SHP77 (cell line): Measurements from ENCODE around the gene NACAD.
"Not testable (repeated sequence)": the region's sequence is repeated elsewhere in the genome, so short reads cannot be mapped to it uniquely, and the experiment has no call there.

Experiments
- DNase-seq, 2 experiments: peaks; one replicate each; lab custom pipeline; 2025; lab: John Stamatoyannopoulos, UW

Gene NACAD

DNA sequence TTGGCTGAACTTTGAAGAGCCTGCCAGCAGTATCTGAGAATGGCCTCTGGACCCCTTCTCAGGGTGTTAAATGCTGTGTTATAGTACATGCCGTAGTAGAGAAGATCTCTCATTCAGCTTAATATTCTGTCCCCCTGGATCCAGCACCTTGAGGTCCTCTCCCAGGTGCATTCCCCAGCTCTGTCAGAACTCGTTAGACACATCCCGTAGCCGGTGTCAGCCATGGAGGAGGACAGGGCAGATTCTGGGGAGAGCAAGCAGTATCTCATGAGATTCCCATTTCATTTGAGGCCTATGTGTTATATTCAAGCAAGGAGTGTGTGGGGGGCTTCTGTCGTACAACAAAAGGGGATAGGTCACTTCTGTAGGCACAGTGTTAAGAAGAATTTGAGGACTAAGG is 34.8 kb downstream of the NACAD start:
- DNase-seq, result no peak

DNA sequence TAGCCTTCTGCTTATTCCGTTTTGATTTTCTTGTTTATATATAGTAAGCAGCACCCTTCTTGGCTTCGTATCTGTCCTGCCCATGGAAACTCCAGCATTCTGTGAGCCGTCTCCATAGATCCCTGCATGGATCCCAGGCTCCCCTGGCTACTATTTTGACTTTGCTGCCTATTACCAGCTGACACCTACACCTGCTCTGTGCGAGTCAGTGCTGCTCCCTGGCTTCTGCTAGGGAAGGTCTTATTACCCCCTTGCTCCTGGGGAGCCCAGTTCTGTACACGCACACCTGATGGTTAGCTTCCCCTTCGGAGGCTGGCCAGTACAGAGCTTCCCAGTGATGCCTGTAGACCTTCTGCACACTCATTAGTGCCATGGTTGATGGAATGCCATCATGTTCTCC is 35.4 kb downstream of the NACAD start:
- no peak for DNase-seq

GRCh38 chr7:45052011-45052410 is 36.8 kb downstream of the NACAD start:
- no peak for DNase-seq

- no peak for DNase-seq
Observed at GRCh38 chr7:45050198-45050597, 38.6 kb downstream of the NACAD start.

- DNase-seq, result no peak
Observed at GRCh38 chr7:45048748-45049147, 40.0 kb downstream of the NACAD start.

DNA sequence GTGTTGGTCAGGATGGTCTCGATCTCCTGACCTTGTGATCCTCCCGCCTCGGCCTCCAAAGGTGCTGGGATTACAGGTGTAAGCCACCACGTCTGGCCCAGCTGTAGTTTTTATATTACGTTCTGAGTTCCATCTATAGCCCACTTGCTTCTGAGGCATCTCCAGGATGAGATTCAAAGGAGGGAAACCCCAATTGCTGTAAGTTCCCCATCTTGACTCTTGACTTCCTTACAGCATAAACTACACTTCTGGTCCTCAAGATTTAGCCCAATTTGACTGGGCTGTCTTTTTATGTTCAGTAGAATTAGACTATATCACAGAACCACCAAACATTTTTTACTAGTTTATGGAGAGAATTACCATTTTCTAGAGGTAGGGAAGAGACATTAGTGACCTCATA is 44.4 kb downstream of the NACAD start:
- DNase-seq, result no peak

DNA sequence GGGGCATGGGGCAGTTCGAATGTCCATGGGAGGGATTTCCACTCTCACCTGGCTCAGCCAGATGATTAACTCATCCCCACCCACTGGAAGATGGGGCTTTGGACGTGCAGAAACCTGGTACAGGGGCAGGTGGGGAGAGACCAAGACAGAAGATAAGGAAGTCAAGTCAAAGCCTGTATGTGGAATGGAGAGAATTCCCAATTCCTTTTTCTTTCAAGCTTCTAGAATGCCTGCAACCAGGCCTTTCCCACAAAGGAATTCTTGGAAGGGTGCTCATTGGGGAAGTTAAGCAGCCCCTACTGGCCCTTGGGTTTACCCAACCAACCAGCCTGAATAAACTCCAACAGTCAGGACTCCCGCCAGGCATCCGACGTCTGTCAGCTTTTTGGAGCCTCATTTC is 49.7 kb downstream of the NACAD start:
- DNase-seq, result no peak

GRCh38 chr7:45037876-45038275 is 50.9 kb downstream of the NACAD start:
- no peak for DNase-seq

- DNase-seq, result no peak
Observed at GRCh38 chr7:45036796-45037195, 52.0 kb downstream of the NACAD start.

GRCh38 chr7:45036317-45036716 is 52.5 kb downstream of the NACAD start:
- DNase-seq, result no peak

DNA sequence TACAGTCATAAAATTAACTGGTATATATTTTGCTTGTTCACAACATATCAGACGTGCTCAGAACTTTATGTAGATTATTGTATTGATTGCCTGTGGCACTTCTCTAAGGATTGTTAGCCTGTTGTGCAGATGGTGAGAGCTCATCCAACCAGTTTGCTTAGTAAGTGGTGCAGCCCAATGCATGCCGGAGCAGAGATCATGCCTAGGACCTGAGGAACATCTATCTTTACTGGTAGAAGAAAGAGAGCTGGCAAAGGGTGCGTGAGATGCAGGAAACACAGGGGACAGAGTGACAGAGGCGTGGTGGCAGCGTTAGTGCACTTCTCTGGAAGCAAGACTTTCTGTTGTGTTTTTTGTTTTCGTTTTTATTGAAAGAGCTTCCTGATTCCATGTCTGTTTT is 52.9 kb downstream of the NACAD start:
- DNase-seq, result no peak

- no peak for DNase-seq
Observed at GRCh38 chr7:45035371-45035770, 53.4 kb downstream of the NACAD start.

GRCh38 chr7:45034710-45035109 is 54.1 kb downstream of the NACAD start:
- not testable (repeated sequence) for DNase-seq

DNA sequence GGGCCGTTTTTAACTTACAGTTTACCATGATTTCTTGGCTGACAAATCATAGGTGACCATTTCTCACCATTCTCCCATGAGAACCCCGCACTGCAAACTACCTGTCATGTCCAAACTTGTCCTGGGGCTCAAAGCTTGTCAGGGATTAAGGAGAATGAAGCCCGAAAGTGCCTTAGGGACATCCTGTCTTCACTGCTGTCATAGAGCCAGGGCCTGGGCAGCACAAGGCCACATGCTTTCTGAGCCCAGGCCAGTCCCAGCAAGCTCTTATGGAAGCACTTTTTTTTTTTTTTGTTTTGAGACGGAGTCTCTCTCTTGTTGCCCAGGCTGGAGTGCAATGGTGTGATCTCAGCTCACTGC is 54.9 kb downstream of the NACAD start:
- no peak for DNase-seq

- DNase-seq, result no peak
Observed at GRCh38 chr7:45033261-45033930, 55.4 kb downstream of the NACAD start.

DNA sequence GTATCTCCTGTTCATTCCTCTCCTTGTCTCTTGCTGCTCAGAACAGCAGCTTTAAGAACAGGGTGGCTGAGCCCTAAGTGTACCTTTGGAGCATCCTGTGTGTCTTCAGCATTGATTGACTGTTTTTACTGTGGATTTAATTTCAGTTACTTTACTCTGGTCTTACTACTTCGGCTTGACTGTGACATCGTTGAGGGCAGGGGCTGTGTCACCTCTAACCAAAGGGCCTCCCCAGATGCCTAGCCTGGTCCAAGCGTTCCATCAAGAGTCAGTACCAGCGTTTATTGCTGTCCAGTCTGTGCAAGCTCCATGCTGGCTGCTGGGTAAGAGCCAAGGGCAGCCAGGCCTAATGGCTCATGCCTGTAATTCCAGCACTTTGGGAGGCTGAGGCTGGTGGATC is 56.3 kb downstream of the NACAD start:
- no peak for DNase-seq

DNA sequence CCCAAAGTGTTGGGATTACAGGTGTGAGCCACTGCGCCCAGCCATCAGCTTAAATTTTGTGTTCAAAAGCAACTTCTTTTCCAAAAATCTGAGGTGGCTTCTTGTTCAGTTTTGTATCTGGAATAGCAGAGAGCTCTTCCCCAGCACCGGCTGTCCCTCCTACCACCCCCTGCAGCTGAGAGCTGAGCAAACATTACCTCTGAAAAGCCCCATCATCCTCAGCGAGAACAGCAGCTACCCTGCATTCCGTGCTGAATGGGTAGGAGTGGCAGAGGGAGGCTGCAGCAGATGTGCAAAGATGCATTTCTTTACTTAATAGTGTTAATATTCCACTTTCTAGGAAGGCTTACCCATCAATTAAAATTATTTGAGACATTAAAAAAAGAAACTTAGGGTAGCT is 56.9 kb downstream of the NACAD start:
- peak; percentile 81 to 86 for DNase-seq
